HEK293T (cell line): Measurements from ENCODE around the gene SCG5.

Experiments used
- ARNT ChIP-seq: fragments of 450-650 bp; IDR thresholded peaks from 2 replicates; pipeline ENCODE4 v1.6.1; 2017; ENCODE audit warnings: mild to moderate bottlenecking
- BHLHE40 ChIP-seq: fragments of 450-650 bp; IDR thresholded peaks from 2 replicates; pipeline ENCODE4 v1.6.1; 2016; ENCODE audit warnings: mild to moderate bottlenecking, moderate library complexity, borderline replicate concordance
- CTBP1 ChIP-seq: fragments of 450-650 bp; IDR thresholded peaks from 2 replicates; pipeline ENCODE4 v1.6.1; 2016; ENCODE audit warnings: borderline replicate concordance
- ELF4 ChIP-seq: fragments of 450-650 bp; IDR thresholded peaks from 2 replicates; pipeline ENCODE4 v1.6.1; 2017; ENCODE audit warnings: antibody characterized with exemption
- FOXK2 ChIP-seq: fragments of 450-650 bp; IDR thresholded peaks from 2 replicates; pipeline ENCODE4 v1.6.1; 2016; ENCODE audit warnings: mild to moderate bottlenecking
- FOXM1 ChIP-seq: fragments of 450-650 bp; IDR thresholded peaks from 2 replicates; pipeline ENCODE4 v1.6.1; 2017; ENCODE audit warnings: mild to moderate bottlenecking, borderline replicate concordance
- HDGF ChIP-seq: fragments of 450-650 bp; IDR thresholded peaks from 2 replicates; pipeline ENCODE4 v1.6.1; 2017; ENCODE audit warnings: antibody characterized with exemption, borderline replicate concordance
- NFRKB ChIP-seq: fragments of 450-650 bp; IDR thresholded peaks from 2 replicates; pipeline ENCODE4 v1.6.1; 2016; ENCODE audit warnings: mild to moderate bottlenecking, moderate library complexity
- SP1 ChIP-seq: fragments of 450-650 bp; IDR thresholded peaks from 2 replicates; pipeline ENCODE4 v1.6.1; 2017
- ZNF384 ChIP-seq: fragments of 450-650 bp; IDR thresholded peaks from 2 replicates; pipeline ENCODE4 v1.6.1; 2016
- TF ChIP-seq, protein P1 (sequence below): fragments of 450-650 bp; IDR thresholded peaks from 2 replicates; pipeline ENCODE4 v1.6.1; 2016

GRCh38 chr15:32685576-32685975 lies 44.1 kb downstream of the SCG5 start:
- TF ChIP-seq FOXM1 (no peak), NFRKB (no peak), ARNT (no peak), BHLHE40 (no peak), SP1 (no peak), CTBP1 (no peak), ELF4 (no peak), FOXK2 (no peak), ZNF384 (no peak), HDGF (no peak)
- TF ChIP-seq, protein P1, sequence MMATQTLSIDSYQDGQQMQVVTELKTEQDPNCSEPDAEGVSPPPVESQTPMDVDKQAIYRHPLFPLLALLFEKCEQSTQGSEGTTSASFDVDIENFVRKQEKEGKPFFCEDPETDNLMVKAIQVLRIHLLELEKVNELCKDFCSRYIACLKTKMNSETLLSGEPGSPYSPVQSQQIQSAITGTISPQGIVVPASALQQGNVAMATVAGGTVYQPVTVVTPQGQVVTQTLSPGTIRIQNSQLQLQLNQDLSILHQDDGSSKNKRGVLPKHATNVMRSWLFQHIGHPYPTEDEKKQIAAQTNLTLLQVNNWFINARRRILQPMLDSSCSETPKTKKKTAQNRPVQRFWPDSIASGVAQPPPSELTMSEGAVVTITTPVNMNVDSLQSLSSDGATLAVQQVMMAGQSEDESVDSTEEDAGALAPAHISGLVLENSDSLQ, result no peak
